Adipose tissue (tissue), 3 donors: ENCODE data around the gene PPP1R9A. TPM values are rescaled to one million over a fixed set of nuclear protein-coding genes. Genes with fewer than 3 reads are reported as not detected.

ENCODE experiments used
- H3K27ac ChIP-seq: one replicate; pipeline ENCODE4 v1.5.1; 2013; ENCODE audit warnings: low read depth, low read length
- WGBS, 3 donors: extraction: QIAGEN DNeasy Blood & Tissue Kit; methylation state at CpG; one replicate each; pipeline ENCODE4 v1.1.7; 2013; 5-methylcytosine and 5-hydroxymethylcytosine counted together
- polyA plus RNA-seq, 3 donors: library from polyadenylated mRNA; stranded (reverse); fragments of 200-250 nt; gene quantifications; one replicate each; pipeline ENCODE4 v1.2.3, GENCODE V29; 2013
- donor health status: healthy with polysubstance abuse.
- donor health status: Bipolar disorder and iron deficiency.
- donor health status: healthy.

The PPP1R9A gene
- polyA plus RNA-seq, 3 donors, result 0.45 to 3.2 (median 0.85) TPM

DNA sequence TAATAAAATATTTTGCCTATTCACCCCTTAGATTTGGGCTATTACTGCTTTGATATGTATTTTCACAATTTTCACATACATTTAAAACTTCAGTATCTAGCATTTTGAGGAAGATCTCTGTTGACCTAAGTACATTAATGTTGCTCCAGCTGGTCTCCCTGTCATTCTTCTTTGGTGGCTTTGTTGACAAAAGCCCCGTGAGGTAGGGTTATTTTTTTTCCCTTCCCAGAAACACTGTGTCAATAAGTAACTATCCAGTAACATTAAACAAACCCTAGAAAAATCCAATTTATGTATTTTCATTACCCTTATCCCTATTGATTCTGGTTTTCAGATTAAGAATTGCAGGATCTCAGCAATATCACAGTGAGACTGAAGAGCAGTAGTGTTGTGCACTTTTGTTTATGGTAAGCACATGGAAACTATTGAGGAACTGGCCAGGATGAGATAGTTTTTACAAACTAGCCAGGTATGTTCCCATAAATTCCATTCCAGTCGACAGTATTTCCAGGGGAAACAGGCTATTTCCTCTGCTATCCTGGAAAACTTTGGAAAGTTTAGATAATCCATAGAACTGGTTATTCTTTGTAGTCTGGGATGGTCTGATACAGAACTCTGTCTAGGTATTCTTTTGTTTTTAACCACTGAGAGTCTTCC is 218.8 kb downstream of the PPP1R9A start:
- no peak overlapping the region for H3K27ac ChIP-seq
- WGBS, 3 donors, result 21 to 75% (median 69%) methylated on average over 2 of the region's 2 CpGs

GRCh38 chr7:95132500-95132899 is 225.1 kb downstream of the PPP1R9A start:
- no peak overlapping the region for H3K27ac ChIP-seq
- 93 to 97% (median 93%) methylated on average over 11 of the region's 11 CpGs for WGBS, 3 donors

GRCh38 chr7:95139922-95140321 is 232.5 kb downstream of the PPP1R9A start:
- 86 to 97% (median 94%) methylated on average over 1 of the region's 1 CpG for WGBS, 3 donors
- H3K27ac ChIP-seq, result no peak overlapping the region

DNA sequence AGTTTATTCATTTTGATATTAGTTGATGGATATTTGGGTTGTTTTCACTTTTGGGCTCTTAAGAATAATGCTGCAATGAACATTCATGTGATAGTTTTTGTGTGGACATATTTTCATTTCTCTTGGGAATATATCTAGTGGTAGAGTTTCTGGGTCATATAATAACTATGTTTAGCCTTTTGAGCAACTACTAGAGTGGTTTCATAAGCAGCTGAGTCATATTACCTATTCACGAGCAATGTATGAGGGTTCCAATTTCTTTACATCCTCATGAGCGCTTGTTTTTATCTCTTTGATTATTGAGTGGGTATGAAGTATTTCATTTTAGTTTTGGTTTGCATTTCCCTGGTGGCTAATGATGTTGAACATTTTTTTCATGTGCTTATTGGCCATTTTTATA is 234.4 kb downstream of the PPP1R9A start:
- 85 to 91% (median 89%) methylated on average over 2 of the region's 2 CpGs for WGBS, 3 donors

DNA sequence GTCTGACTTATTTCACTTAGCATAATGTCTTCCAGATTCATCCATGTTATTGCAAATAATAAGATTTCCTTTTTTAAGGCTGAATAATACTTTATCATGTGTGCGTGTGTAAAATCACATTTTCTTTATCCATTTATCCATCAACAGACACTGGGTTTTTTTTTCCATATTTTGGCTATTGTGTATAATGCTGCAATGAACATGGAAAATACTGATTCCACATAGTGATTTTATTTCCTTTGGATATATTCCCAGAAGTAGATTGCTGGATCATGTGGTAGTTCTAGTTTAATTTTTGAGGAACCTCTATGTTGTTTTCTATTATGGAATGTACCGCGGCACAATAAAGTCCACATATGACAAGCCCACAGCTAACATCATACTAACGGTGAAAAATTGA is 236.9 kb downstream of the PPP1R9A start:
- WGBS, 3 donors, result 91 to 97% (median 95%) methylated on average over 4 of the region's 4 CpGs
- no peak overlapping the region for H3K27ac ChIP-seq

More for the DNA sequence above, 234.4 kb downstream of the PPP1R9A start:
- no peak overlapping the region for H3K27ac ChIP-seq

DNA sequence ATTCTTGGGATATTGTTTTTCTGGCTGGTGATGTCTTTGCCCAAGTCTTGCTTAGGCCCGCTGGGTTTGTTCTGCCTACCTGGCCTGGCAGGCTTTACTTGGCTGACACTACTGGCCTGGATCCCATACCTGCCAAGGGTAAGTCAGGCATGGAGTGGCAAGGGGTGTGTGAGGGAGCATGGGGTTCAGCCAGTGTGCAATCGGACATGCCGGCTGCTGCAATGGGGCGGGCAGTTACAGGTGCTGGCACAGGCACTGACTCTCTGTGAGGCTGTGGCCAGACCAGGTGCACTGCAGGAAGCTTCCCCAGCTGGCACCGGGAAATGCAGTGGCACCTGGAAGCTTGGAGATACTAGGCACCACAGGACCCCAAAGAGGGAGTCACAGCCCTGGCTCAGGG is 248.6 kb downstream of the PPP1R9A start:
- 52 to 97% (median 96%) methylated on average over 5 of the region's 5 CpGs for WGBS, 3 donors
- no peak overlapping the region for H3K27ac ChIP-seq

GRCh38 chr7:95157381-95157780 is 250.0 kb downstream of the PPP1R9A start:
- no peak overlapping the region for H3K27ac ChIP-seq
- 92 to 96% (median 95%) methylated on average over 8 of the region's 8 CpGs for WGBS, 3 donors

DNA sequence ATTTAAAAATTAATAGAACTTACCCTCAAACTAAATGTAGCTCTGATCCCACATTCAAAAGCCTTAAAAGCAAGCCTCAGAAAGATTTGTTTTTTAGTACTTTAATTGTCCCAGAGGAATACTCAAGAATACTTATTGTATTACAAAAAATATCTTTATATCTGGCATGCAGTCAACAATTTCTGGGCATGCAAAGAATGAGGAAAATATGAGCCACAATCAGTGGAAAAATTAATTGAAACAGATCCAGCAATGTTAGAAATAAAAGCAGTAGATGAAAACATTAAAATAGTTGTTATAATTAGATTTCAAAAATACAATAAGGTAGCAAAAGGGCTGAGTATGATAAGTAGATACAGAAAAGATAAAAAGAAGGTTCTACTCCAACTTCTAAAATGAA is 262.3 kb downstream of the PPP1R9A start:
- H3K27ac ChIP-seq, result no peak overlapping the region

DNA sequence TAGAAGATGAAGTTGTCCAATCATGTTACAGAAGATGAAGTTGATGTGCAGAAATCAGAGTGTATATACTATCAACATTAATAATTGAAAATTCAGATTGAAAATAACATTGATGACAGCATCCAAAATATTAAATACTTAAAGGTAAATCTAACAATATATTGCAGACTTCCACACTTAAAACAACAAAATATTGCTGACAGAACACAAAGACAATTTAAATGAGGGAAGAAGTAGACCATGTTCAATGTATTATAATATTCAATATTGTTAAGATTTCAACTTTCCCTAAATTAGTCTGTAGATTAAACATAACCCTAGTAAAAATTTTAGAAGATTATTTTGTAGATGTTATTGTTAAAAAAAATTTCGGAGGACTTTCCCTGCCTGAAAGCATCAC is 265.0 kb downstream of the PPP1R9A start:
- H3K27ac ChIP-seq, result no peak overlapping the region
- WGBS, 3 donors, result 89 to 93% (median 90%) methylated on average over 1 of the region's 1 CpG

GRCh38 chr7:95190515-95190914 is 283.1 kb downstream of the PPP1R9A start:
- H3K27ac ChIP-seq, result no peak overlapping the region
- WGBS, 3 donors, result 92 to 95% (median 92%) methylated on average over 3 of the region's 3 CpGs

GRCh38 chr7:95191795-95192194 is 284.4 kb downstream of the PPP1R9A start:
- no peak overlapping the region for H3K27ac ChIP-seq

DNA sequence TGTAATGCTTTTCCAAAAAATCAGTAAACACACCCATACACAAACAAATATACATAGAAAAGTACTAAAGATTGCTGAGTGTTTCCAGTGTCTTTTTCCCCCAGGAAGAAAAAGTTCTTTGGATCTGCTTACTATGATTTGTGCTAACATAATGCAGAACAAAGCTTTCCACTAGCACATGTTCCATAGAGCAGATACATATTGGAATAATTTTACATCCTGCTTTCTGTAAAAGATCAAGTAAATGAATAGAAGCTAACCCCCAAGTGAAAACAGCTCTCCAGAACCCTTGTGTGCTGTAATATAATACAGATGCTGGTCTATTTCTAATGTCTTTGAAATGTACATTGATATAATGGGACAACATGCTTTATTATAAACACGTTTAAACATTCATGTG is 291.5 kb downstream of the PPP1R9A start:
- 59 to 76% (median 64%) methylated on average over 1 of the region's 1 CpG for WGBS, 3 donors
- no peak overlapping the region for H3K27ac ChIP-seq

DNA sequence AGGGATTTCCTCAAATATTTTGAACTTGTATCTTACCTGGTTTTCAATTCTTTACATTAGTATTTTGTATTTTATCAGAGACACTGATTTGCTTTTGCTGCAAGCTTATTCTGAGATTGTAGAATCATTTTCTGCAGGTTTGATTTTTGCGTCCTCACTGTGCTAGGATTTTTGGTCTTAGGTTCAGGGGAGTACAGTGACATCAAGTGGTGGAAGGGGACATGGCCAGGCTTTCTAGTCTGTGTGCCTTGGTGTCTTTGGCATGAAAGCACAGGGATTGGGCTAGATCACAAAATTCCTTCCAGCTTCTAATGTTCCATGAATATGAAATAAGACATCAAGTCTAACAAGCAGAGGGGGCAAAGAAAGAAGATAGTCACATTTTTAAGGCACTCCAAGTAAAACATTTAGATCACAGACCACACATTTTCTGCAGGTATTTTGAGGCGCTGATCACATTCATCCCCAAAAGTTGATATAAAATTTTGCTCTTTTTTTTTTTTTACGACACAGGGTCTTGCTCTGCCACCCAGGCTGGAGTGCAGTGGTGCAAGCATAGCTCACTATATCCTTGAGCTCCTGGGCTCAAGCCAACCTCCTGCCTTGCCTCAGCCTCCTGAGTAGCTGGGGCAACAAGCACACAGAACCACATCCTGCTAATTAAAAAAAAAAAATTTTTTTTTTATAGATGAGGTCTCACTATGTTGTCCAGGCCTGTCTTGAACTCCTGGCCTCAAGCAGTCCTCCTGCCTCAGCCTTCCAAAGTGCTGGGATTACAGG is 292.6 kb downstream of the PPP1R9A start:
- WGBS, 3 donors, result 60 to 77% (median 71%) methylated on average over 3 of the region's 3 CpGs
- H3K27ac ChIP-seq, result no peak overlapping the region

DNA sequence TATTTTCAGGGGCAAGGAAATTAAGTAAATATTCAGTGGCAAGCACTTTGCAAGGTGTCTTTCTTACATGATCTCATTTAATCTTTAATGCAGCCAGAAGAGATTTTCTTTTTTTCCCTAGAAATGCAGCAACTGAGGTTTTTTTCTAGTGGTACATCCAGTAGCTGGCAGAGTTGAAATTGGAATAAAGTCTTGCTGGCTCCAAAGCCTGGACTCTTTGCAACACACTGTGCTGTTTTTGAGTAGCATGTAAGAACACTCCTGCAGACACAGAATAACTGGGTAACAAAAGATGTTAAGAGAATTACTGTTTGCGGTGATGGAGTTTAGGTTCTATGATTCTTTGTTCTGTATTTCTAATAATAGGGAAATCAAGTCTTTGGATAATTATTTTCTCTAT is 293.3 kb downstream of the PPP1R9A start:
- H3K27ac ChIP-seq, result no peak overlapping the region
- 95 to 100% (median 95%) methylated on average over 1 of the region's 1 CpG for WGBS, 3 donors

GRCh38 chr7:95201727-95202126 is 294.3 kb downstream of the PPP1R9A start:
- H3K27ac ChIP-seq, result no peak overlapping the region

GRCh38 chr7:95204618-95205017 is 297.2 kb downstream of the PPP1R9A start:
- no peak overlapping the region for H3K27ac ChIP-seq
- 94 to 97% (median 95%) methylated on average over 6 of the region's 6 CpGs for WGBS, 3 donors

DNA sequence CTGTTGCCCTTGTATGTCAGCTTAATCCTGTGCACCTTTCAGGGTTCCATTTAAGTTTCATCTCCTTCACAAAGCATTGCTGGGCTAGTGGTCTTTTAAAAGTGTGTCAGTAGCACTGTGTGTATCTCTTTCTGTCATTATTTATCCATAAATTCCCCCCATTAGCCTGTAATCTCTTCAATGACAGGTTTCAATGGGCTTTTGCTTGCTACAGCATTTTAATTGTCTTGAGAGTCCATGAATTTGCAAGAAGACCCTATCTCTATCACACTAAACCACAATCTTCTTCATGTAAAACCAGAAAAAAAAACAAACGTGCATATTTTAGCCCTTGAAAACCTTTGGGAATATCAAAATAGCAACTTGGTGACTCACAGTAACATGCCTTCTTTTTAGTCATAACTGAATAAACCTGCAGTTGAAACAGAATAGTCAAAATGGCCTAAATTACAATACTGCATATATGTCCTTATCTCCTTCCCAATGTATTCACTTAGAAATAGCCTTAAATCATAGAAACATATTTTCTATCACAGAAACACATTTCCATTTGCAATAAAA is 298.4 kb downstream of the PPP1R9A start:
- no peak overlapping the region for H3K27ac ChIP-seq
- 33 to 53% (median 39%) methylated on average over 1 of the region's 1 CpG for WGBS, 3 donors

- WGBS, 3 donors, result 95 to 98% (median 97%) methylated on average over 2 of the region's 2 CpGs
- no peak overlapping the region for H3K27ac ChIP-seq
Measured at GRCh38 chr7:95209276-95209675, 301.9 kb downstream of the PPP1R9A start.

DNA sequence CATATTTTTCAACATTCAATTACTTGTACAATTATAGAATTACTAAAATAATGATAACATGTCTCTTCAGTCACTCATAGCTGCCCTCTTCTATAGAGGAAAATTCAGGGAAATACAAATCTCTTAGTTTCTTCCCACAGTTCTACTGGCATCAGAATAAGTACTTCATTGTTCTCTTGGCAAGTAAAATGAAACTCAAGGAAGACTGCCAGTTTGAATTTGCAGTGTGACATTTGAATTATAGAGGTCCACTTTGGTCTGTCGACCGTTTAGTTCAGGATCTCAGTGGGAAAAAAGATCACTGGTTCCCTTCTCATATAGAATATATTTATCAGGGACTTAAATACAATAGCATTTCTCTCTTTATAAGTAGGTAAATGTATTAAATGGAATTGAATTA is 302.4 kb downstream of the PPP1R9A start:
- H3K27ac ChIP-seq, result no peak overlapping the region

DNA sequence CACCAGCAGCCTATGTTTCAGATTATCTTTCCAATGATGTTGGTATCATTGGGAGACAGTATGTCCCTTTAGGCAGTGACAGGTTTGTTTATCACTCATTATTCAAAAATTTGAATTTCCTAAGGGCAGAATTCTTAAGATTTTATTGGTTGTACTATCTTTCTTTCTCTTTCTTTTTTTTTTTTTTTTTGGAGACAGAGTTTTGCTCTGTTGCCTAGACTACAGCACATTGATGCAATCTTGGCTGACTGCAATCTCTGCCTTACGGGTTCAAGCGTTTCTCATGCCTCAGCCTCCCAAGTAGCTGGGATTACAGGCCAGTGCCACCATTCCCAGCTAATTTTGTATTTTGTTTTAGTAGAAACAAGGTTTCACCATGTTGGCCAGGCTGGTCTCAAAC is 305.8 kb downstream of the PPP1R9A start:
- no peak overlapping the region for H3K27ac ChIP-seq
- 64 to 90% (median 74%) methylated on average over 2 of the region's 2 CpGs for WGBS, 3 donors

More for the DNA sequence above, 302.4 kb downstream of the PPP1R9A start:
- WGBS, 3 donors, result 54 to 59% (median 55%) methylated on average over 2 of the region's 2 CpGs
